DMS53 treated with DMSO at 0.1 percent for 48 hours (cell line): ENCODE results near the gene ROR2.
"Not testable (repeated sequence)": the region's sequence is repeated elsewhere in the genome, so short reads cannot be mapped to it uniquely, and the experiment has no call there.

ENCODE experiments used
- DNase-seq: peaks from one replicate; lab custom pipeline; 2025; ENCODE audit not compliant: unreplicated experiment; lab: John Stamatoyannopoulos, UW

Gene ROR2

GRCh38 chr9:91924090-91924489, 25.9 kb downstream of the ROR2 start:
- no peak for DNase-seq

GRCh38 chr9:91923145-91923544, 26.9 kb downstream of the ROR2 start:
- no peak for DNase-seq

DNA sequence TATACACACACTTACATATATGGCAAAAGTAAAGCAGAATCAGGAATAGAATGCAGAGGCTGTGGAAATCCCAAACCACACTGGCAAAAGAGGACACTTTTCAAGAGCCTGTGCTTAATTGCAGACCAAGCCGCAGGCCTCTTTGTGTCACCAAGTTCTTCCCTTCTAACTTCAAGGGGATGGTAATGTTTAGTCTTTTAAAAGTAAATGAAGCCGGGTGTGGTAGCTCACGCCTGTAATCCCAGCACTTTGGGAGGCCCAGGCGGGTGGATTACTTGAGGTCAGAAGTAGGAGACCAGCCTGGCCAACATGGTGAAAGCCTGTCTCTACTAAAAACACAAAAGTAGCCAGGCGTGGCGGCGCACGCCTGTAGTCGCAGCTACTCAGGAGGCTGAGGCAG, 28.7 kb downstream of the ROR2 start:
- no peak for DNase-seq

DNA sequence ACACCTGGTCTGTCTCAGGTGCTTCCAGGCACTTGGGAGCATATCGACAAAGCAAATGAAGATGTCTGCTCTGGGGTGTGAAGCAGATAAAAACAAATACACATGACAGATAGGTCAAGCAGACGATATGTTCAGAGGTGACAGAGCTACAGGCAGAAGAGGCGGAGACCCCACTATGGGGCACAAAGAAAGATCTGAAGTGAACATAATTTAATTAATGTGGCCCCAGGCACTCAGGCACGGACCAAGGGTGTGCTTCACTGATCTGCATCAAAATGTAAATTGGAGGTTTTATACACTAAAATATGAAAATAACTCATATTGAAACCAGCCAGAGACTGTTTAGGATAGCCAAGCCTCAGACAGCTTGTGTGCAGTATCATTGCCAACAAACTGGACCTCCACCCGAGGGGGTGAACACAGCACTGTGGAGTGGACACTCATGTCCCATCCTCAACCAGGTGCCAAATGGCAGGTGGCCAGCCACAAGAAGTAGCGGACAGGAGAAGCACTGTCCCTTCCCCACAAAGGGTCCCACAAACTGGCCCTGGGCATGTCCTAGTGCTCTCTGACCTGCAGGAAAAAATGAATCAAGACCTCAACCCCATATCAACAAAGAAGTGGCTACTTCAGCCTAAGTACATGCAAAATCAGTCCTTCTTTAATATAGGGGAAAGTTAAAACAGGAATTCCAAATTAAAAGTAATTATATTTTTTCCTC, 29.2 kb downstream of the ROR2 start:
- DNase-seq: no peak

GRCh38 chr9:91919621-91920020, 30.4 kb downstream of the ROR2 start:
- DNase-seq: no peak

- DNase-seq: no peak
Observed at GRCh38 chr9:91917436-91917835, 32.6 kb downstream of the ROR2 start.

GRCh38 chr9:91915524-91916263, 34.3 kb downstream of the ROR2 start:
- DNase-seq: no peak

DNA sequence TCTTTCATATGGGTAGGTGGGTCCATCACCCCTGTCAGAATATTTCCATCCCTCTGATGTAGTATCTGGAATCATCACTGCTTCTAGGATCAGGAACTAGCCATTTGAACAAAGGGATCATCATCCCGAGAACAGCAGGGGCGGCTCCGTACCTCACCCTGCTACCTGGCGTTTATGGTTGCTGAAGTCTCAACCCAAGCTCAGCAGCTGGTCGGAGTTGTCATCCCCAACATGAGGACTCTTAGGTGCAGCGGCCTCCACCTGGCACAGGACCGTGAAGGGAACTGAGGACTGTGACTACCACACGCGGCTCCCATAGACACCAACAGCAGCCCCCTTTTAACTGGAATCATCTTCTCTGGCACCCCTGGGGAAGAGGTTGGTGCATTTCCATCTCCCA, 35.1 kb downstream of the ROR2 start:
- no peak for DNase-seq

DNA sequence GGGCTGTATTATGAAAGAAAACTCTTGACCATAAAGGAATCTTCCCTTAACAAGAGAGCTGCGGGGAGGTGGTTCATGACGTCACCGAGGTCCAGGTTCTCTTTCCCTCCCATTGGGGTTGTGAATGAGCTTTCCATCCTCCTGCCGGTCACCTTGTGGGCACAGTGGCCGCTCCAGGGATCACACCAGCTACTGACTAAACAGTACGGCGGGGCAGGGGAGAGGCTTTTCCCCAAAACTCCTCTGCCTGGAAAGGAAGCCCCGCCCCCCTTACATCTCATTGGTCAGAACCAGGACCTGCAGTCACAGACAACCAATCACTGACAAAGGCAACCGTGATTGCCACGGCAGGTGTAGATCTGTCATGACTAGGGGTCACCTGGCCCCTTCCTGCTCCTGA, 35.6 kb downstream of the ROR2 start:
- no peak for DNase-seq

DNA sequence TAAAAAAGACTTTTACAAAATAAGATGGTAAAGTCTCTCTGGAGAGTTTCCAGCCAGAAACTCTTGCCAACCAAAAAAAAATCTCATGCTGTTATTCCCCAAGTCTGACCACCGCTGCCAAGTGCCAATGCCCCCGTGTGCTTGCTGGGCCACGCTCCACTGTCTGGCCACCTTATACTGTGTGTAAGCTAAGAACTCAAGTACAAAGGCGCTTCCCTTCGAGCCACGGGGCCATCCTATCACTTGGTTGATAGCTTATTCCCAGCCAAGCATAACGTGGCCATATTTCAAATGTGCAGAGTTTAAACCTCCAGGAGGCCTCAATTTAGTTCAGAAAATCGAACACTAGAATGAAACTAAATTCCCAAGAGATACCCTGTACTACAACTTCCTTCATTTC, 36.0 kb downstream of the ROR2 start:
- no peak for DNase-seq

DNA sequence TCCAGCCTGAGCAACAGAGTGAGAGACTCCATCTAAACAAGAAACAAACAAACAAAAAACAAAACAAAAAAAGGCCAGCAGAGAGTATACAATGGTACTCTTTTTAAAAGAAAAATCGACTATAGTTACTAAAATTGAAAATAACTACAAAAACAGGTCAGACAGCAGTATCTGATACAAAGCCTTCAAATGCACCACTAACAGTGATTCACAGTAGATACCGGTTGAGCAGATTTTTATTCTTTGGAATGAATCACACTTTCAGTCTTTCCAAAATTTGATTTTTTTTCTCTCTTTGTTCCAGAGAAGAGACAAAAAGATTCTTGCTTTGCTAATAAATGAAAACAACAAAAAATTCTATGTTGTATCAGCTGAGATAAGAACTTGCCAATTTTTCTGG, 36.9 kb downstream of the ROR2 start:
- DNase-seq: no peak

DNA sequence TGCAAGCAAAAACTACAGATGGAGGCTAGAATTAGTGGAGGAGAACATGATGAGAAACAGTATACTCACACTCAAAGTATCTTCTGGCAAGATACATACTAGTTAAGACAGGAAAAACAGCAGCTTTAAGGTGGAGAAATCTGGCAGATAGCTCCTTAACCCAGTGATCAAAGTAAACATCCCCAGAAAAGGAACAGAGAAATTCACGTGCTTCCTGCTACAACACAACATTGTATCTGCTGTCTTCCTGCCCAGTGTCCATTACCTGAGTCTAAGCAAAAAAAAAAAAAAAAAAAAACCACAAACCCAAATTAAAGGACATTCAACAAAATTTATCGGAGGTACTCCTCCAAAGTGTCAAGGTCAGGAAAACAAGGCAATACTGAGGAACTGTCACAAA, 38.4 kb downstream of the ROR2 start:
- no peak for DNase-seq

GRCh38 chr9:91909256-91909655, 40.8 kb downstream of the ROR2 start:
- DNase-seq: not testable (repeated sequence)

GRCh38 chr9:91908746-91909145, 41.3 kb downstream of the ROR2 start:
- DNase-seq: no peak

DNA sequence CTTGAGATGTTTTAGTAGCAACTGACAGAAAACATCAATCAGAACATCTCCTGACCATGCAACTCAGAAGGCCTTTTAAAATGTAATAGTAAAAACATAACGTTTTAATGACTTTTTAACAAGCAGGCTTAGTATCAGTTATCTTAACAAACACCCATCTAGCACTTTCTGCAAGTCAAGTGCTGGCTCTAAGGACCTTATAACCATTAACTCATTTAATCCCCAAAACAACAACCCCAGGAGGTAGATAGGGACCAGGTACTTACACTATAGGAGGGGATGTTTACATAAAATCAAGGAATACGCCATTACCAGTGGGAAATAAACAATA, 41.8 kb downstream of the ROR2 start:
- DNase-seq: no peak

- no peak for DNase-seq
Observed at GRCh38 chr9:91907484-91908292, 42.3 kb downstream of the ROR2 start.

DNA sequence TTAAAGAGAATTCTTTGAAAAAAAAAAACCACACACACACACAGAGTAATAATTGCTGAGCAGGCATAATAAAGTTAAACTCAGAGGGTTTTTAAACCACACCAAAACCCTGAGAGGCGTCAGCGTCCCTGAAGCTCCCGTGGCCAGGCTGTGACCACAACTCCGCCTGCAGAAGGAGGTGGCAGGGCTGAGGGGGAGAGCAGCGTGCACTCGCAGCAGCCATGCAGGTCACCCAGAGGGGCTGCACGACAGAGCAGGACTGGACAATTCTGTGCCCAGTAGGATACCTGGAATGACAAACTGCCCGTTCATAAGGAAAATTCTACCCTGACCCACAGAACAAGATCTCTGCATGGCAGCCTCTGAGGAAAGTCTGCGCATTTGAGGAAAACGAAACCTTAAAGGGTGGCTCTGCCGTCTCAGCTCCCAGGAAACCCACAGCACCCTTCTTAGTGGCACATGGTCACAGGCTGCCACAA, 44.0 kb downstream of the ROR2 start:
- DNase-seq: no peak

DNA sequence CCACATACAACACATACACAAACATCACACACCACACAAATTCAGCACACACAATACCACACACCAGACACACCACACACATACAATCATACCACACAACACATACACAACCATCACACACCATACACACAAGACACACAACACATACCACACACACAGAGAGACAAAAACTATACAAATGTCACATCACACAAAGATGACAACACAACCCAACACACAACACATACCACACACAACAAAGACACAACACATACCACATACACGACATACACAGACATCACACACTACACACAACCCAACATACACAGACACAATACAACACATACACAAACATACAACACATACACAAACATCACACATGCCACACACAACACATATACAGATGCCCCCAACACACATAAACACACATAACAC, 44.8 kb downstream of the ROR2 start:
- no peak for DNase-seq

DNA sequence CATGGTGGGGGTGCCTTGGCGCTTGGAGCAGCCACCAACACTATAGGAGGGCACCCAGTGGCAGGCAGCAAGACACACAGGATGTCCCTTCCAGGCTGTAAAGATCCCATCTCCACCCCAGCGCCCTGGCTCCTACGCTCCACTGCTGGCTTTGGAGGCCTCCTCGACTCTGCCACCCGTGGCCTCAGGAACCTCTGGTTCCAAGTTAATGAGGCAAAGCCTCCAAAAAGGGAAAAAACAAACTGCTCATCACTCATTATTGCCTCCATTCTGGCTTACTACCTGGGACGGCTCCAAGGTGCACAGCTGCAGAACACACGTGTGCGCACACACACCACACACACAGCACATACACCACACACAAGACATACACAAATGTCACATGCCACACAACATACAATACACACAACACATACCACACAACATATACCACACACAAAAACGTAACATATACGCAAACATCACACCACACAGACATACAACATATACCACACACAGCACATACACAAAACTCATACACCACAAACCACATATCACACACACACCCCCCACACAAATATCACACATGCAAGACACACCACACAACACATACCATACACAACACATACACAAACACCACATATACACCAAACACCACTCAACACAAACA, 45.3 kb downstream of the ROR2 start:
- DNase-seq: no peak

GRCh38 chr9:91903126-91903911, 46.7 kb downstream of the ROR2 start:
- DNase-seq: no peak
